Endodermal cell (in vitro differentiated cells): Measurements from ENCODE around the gene ADGRD1. TPM values are rescaled to one million over a fixed set of nuclear protein-coding genes. Genes with fewer than 3 reads are reported as not detected.
"Not testable (repeated sequence)": the region's sequence is repeated elsewhere in the genome, so short reads cannot be mapped to it uniquely, and the experiment has no call there.

Source experiments
- DNase-seq: peaks from one replicate; pipeline ENCODE4 v3.0.0-alpha.2; 2017
- H3K27ac ChIP-seq: 2 replicates; pipeline ENCODE4 v1.5.1; 2013; ENCODE audit warnings: mild to moderate bottlenecking, low read depth, low read length, moderate library complexity
- H3K27me3 ChIP-seq: 2 replicates; pipeline ENCODE4 v1.6.1; 2013; ENCODE audit warnings: mild to moderate bottlenecking, low read length, moderate library complexity; ENCODE audit not compliant: insufficient read depth, control insufficient read depth, poor library complexity, severe bottlenecking
- H3K36me3 ChIP-seq: 2 replicates; pipeline ENCODE4 v1.7.0; 2013; ENCODE audit warnings: mild to moderate bottlenecking, low read length, moderate library complexity; ENCODE audit not compliant: control insufficient read depth, insufficient read depth
- H3K4me1 ChIP-seq: one replicate; pipeline ENCODE4 v1.7.0; 2013; ENCODE audit warnings: low read length; ENCODE audit not compliant: control insufficient read depth, insufficient read depth
- H3K4me3 ChIP-seq: 2 replicates; pipeline ENCODE4 v1.5.1; 2013; ENCODE audit warnings: mild to moderate bottlenecking, low read length, moderate library complexity
- H3K9ac ChIP-seq: 2 replicates; pipeline ENCODE4 v1.6.1; 2013; ENCODE audit warnings: mild to moderate bottlenecking, low read length, moderate library complexity; ENCODE audit not compliant: poor library complexity, severe bottlenecking; ENCODE audit errors: extremely low read depth
- H3K9me3 ChIP-seq: 2 replicates; pipeline ENCODE4 v1.6.1; 2013; ENCODE audit warnings: mild to moderate bottlenecking, low read length, moderate library complexity; ENCODE audit not compliant: control insufficient read depth
- H3K27ac Mint-ChIP-seq: 2 replicates; pipeline ENCODE4 v1.8.0; 2020; ENCODE audit warnings: mixed read lengths
- H3K27me3 Mint-ChIP-seq: 2 replicates; pipeline ENCODE4 v1.8.0; 2021; ENCODE audit warnings: mild to moderate bottlenecking, mixed read lengths; ENCODE audit not compliant: insufficient read depth
- H3K36me3 Mint-ChIP-seq: 2 replicates; pipeline ENCODE4 v1.8.0; 2020; ENCODE audit warnings: low read depth, mixed read lengths
- H3K4me1 Mint-ChIP-seq: 2 replicates; pipeline ENCODE4 v1.8.0; 2020; ENCODE audit warnings: mixed read lengths
- H3K4me3 Mint-ChIP-seq: 2 replicates; pipeline ENCODE4 v1.8.0; 2020; ENCODE audit warnings: mild to moderate bottlenecking, moderate library complexity, mixed read lengths
- H3K9me3 Mint-ChIP-seq: 2 replicates; pipeline ENCODE4 v1.8.0; 2020; ENCODE audit warnings: mild to moderate bottlenecking, mixed read lengths
- CTCF ChIP-seq: fragments of 200-600 bp; sonication (generic); conservative IDR thresholded peaks from 2 replicates; pipeline ENCODE4 v1.5.0; 2021; ENCODE audit warnings: antibody characterized with exemption, mild to moderate bottlenecking
- WGBS, 2 experiments: methylation state at CpG; one replicate each; pipeline versions ENCODE4 v1.1.5 to v1.1.7; 2013; ENCODE audit warnings: missing lambda C conversion rate in 2 of 2, mixed read lengths in 1 of 2; ENCODE audit not compliant: insufficient coverage in 1 of 2, insufficient read length in 1 of 2; 5-methylcytosine and 5-hydroxymethylcytosine counted together
- total RNA-seq, 2 donors: library from RNA; stranded (reverse); fragmentation: NEBNext Ultra II Directional in 1 of 2; extraction: Animal tissue kit (Norgen Biotek cat#: 25700) in 1 of 2; gene quantifications; 2 replicates in 1 of 2; 3 replicates in 1 of 2; pipeline ENCODE4 v1.2.1, GENCODE V29; 2021

ADGRD1 gene
- total RNA-seq, 2 donors from 2014 or later = 1.3 to 2.9 TPM

GRCh38 chr12:130936561-130936960 is 17.1 kb upstream of the ADGRD1 start:
- no peak for DNase-seq
- H3K4me3 Mint-ChIP-seq = no peak overlapping the region
- Histone ChIP-seq H3K36me3 (no peaks in the 10 kb centered on the region), H3K27me3 (no peaks in the 10 kb centered on the region), H3K4me1 (no peaks in the 10 kb centered on the region), H3K4me3 (no peak overlapping the region), H3K9ac (no peak overlapping the region), H3K9me3 (no peaks in the 10 kb centered on the region), H3K27ac (no peak overlapping the region)
- no peaks in the 10 kb centered on the region for H3K36me3 Mint-ChIP-seq
- H3K27me3 Mint-ChIP-seq = peaks cover 2% of the 10 kb centered on the region
- H3K4me1 Mint-ChIP-seq = no peaks in the 10 kb centered on the region
- TF ChIP-seq CTCF = no peak
- H3K9me3 Mint-ChIP-seq = peaks cover 25% of the 10 kb centered on the region
- WGBS, 2 experiments = 75 to 86% methylated on average over 1 of the region's 2 CpGs
- H3K27ac Mint-ChIP-seq = no peak overlapping the region

- H3K9ac ChIP-seq = no peak overlapping the region
- peak; percentile 13 for DNase-seq
- H3K36me3 ChIP-seq = no peaks in the 10 kb centered on the region
- 75 to 85% methylated on average over 1 of the region's 2 CpGs for WGBS, 2 experiments
- H3K27ac ChIP-seq = no peak overlapping the region
- H3K9me3 ChIP-seq = no peaks in the 10 kb centered on the region
- H3K4me3 Mint-ChIP-seq = no peak overlapping the region
- peaks cover 2% of the 10 kb centered on the region for H3K27me3 Mint-ChIP-seq
- H3K9me3 Mint-ChIP-seq = peaks cover 25% of the 10 kb centered on the region
- no peaks in the 10 kb centered on the region for H3K4me1 ChIP-seq
- no peaks in the 10 kb centered on the region for H3K4me1 Mint-ChIP-seq
- H3K27me3 ChIP-seq = no peaks in the 10 kb centered on the region
- no peak for TF ChIP-seq CTCF
- H3K4me3 ChIP-seq = no peak overlapping the region
- H3K36me3 Mint-ChIP-seq = no peaks in the 10 kb centered on the region
- H3K27ac Mint-ChIP-seq = no peak overlapping the region
Observed at GRCh38 chr12:130937063-130937462, 16.6 kb upstream of the ADGRD1 start.

- not testable (repeated sequence) for H3K27ac Mint-ChIP-seq, H3K36me3 ChIP-seq, H3K27me3 ChIP-seq, H3K4me1 ChIP-seq, H3K9me3 ChIP-seq, H3K4me1 Mint-ChIP-seq, H3K4me3 Mint-ChIP-seq, H3K4me3 ChIP-seq, H3K9ac ChIP-seq, H3K27me3 Mint-ChIP-seq, H3K27ac ChIP-seq, H3K36me3 Mint-ChIP-seq, DNase-seq
- WGBS, 2 experiments = 85 to 100% methylated on average over 1 to 2 of the region's 3 CpGs
- peaks cover 25% of the 10 kb centered on the region for H3K9me3 Mint-ChIP-seq
Observed at GRCh38 chr12:130937546-130937945, 16.2 kb upstream of the ADGRD1 start.

- H3K9me3 Mint-ChIP-seq = peaks cover 25% of the 10 kb centered on the region
- no peaks in the 10 kb centered on the region for H3K9me3 ChIP-seq
- no peak overlapping the region for H3K27ac ChIP-seq
- H3K27me3 ChIP-seq = no peaks in the 10 kb centered on the region
- H3K27me3 Mint-ChIP-seq = no peaks in the 10 kb centered on the region
- no peak overlapping the region for H3K9ac ChIP-seq
- no peak overlapping the region for H3K27ac Mint-ChIP-seq
- H3K4me3 Mint-ChIP-seq = no peak overlapping the region
- no peak overlapping the region for H3K4me3 ChIP-seq
- H3K4me1 ChIP-seq = no peaks in the 10 kb centered on the region
- no peaks in the 10 kb centered on the region for H3K4me1 Mint-ChIP-seq
- H3K36me3 Mint-ChIP-seq = no peaks in the 10 kb centered on the region
- DNase-seq = no peak
- H3K36me3 ChIP-seq = no peaks in the 10 kb centered on the region
- no peak for TF ChIP-seq CTCF
Observed at GRCh38 chr12:130938186-130938585, 15.5 kb upstream of the ADGRD1 start.
